Measurements from ENCODE around the gene ZNF736. TPM values are rescaled to one million over a fixed set of nuclear protein-coding genes. Genes with fewer than 3 reads are reported as not detected.

The ZNF736 gene
- total RNA-seq, 3 donors from 2014 or later (not counting 1 experiment from before 2014, with no cell fraction given): 19.6 to 26.6 (median 22.7) TPM

DNA sequence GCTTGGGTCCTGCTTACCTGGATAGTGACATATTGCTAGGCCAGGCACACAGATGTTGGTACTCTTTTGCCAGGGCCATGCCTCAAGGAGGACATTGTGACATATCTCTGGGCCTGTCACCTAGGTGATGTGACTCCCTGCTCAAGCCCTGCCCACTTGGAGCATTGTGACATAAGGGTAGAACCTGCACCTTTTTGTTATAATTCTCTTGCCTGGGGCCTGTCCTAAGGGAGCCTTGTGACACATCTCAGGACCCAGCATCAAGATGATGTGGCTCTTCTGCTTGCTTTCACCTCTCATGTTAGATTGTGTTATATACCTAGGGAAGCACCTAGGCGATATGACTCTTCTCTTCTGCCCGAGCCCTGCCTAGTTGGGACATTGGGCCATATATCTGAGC is 57.4 kb downstream of the ZNF736 start:
- peaks cover 36% of the 10 kb centered on the region for H3K9me3 ChIP-seq (ENCODE audit: control insufficient read depth, insufficient read depth, low read length)
- ATAC-seq (no peak), DNase-seq (no peak)
- no peak overlapping the region for H3K27ac Mint-ChIP-seq
- no peak for TF ChIP-seq CTCF (IDR thresholded peaks at IDR 0.05)
- no peak overlapping the region for H3K4me3 ChIP-seq (ENCODE audit: low read length)
- intact Hi-C loops (cut with micrococcal nuclease): no loop called here
- H3K27me3 Mint-ChIP-seq (ENCODE audit: low read depth in 2 of 2): no peaks in the 10 kb centered on the region
- 85% methylated on average over 2 of the region's 2 CpGs for WGBS (ENCODE audit: insufficient coverage)
- no peak overlapping the region for H3K4me3 Mint-ChIP-seq
- peaks cover 13 to 16% of the 10 kb centered on the region in 2 donors for H3K9me3 Mint-ChIP-seq
- H3K27me3 ChIP-seq (ENCODE audit: control insufficient read depth, insufficient read depth, low read length): no peaks in the 10 kb centered on the region
- H3K36me3 Mint-ChIP-seq: peaks cover 16% of the 10 kb centered on the region
- H3K36me3 ChIP-seq (ENCODE audit: control insufficient read depth, insufficient read depth, low read length): no peaks in the 10 kb centered on the region
- H3K4me1 ChIP-seq (ENCODE audit: control insufficient read depth, insufficient read depth, low read length): no peaks in the 10 kb centered on the region
- H3K4me1 Mint-ChIP-seq: no peaks in the 10 kb centered on the region
- no peak overlapping the region for H3K27ac ChIP-seq (ENCODE audit: low read length)

DNA sequence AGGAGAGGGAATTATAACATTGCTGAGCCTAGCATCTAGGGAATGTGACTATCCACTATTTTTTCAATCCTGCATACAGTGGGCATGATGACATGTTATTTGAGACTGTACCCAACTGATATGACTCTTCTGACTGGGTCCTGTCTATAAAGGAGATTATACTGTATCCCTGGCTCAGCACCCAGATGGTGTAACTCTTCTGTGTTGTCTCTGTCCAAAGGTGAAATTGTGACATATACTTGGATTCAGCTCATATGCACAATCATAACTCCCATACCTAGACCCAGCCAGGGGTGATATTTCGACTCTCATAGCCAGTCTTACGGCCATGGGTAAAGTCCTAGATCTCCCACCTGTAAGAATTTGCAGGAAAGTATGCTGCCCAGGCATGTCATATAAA is 59.3 kb downstream of the ZNF736 start:
- TF ChIP-seq CTCF (IDR thresholded peaks at IDR 0.05): no peak
- no peaks in the 10 kb centered on the region for H3K4me1 Mint-ChIP-seq
- ATAC-seq (no peak), DNase-seq (no peak)
- H3K27ac ChIP-seq (ENCODE audit: low read length): no peak overlapping the region
- intact Hi-C loops (cut with micrococcal nuclease): no loop called here
- H3K4me3 ChIP-seq (ENCODE audit: low read length): no peak overlapping the region
- 88% methylated on average over 2 of the region's 2 CpGs for WGBS (ENCODE audit: insufficient coverage)
- H3K4me3 Mint-ChIP-seq: no peak overlapping the region
- peaks cover 38% of the 10 kb centered on the region for H3K9me3 ChIP-seq (ENCODE audit: control insufficient read depth, insufficient read depth, low read length)
- no peaks in the 10 kb centered on the region for H3K4me1 ChIP-seq (ENCODE audit: control insufficient read depth, insufficient read depth, low read length)
- peaks cover 9 to 10% of the 10 kb centered on the region in 2 donors for H3K9me3 Mint-ChIP-seq
- H3K36me3 Mint-ChIP-seq: peaks cover 7% of the 10 kb centered on the region
- H3K27ac Mint-ChIP-seq: no peak overlapping the region
- no peaks in the 10 kb centered on the region for H3K27me3 ChIP-seq (ENCODE audit: control insufficient read depth, insufficient read depth, low read length)
- no peaks in the 10 kb centered on the region for H3K27me3 Mint-ChIP-seq (ENCODE audit: low read depth in 2 of 2)
- no peaks in the 10 kb centered on the region for H3K36me3 ChIP-seq (ENCODE audit: control insufficient read depth, insufficient read depth, low read length)

GRCh38 chr7:64400401-64400800 is 86.6 kb downstream of the ZNF736 start:
- no peaks in the 10 kb centered on the region for H3K27me3 ChIP-seq (ENCODE audit: control insufficient read depth, insufficient read depth, low read length)
- H3K4me3 Mint-ChIP-seq: no peak overlapping the region
- no peak for TF ChIP-seq CTCF (IDR thresholded peaks at IDR 0.05)
- H3K4me3 ChIP-seq (ENCODE audit: low read length): no peak overlapping the region
- no peaks in the 10 kb centered on the region for H3K4me1 Mint-ChIP-seq
- H3K4me1 ChIP-seq (ENCODE audit: control insufficient read depth, insufficient read depth, low read length): no peaks in the 10 kb centered on the region
- no peak for ATAC-seq
- H3K27ac Mint-ChIP-seq: no peak overlapping the region
- H3K9me3 Mint-ChIP-seq: peaks cover 3 to 4% of the 10 kb centered on the region in 2 donors
- no peaks in the 10 kb centered on the region for H3K27me3 Mint-ChIP-seq (ENCODE audit: low read depth in 2 of 2)
- H3K9me3 ChIP-seq (ENCODE audit: control insufficient read depth, insufficient read depth, low read length): peaks cover 14% of the 10 kb centered on the region
- no peaks in the 10 kb centered on the region for H3K36me3 Mint-ChIP-seq
- DNase-seq: no peak
- intact Hi-C loops (cut with micrococcal nuclease): no loop called here
- H3K27ac ChIP-seq (ENCODE audit: low read length): no peak overlapping the region
- H3K36me3 ChIP-seq (ENCODE audit: control insufficient read depth, insufficient read depth, low read length): no peaks in the 10 kb centered on the region

Other genes with a start within 250 kb of the ZNF736 start
- gene ZNF735, start 106.8 kb upstream of the ZNF736 start, total RNA-seq: not detected
- not detected for gene ZNF679, start 85.5 kb upstream of the ZNF736 start, total RNA-seq
- 10 to 100 TPM in 2 of 3 donors, 1 to 10 TPM in 1; 8.9 to 17.9 (median 10.2) TPM for gene ZNF680, start 249.1 kb downstream of the ZNF736 start, total RNA-seq